Measurements from ENCODE around the gene COMTD1. TPM values are rescaled to one million over a fixed set of nuclear protein-coding genes. Genes with fewer than 3 reads are reported as not detected.

Gene COMTD1
- total and polyA plus RNA-seq, 2 of the 4 experiments (the other 2 are of a cell fraction) = 1.6 to 6.4 TPM

GRCh38 chr10:75231672-75232581, 3.8 kb downstream of the COMTD1 start:
- H2AFZ ChIP-seq (replicated peaks; ENCODE audit: low read length, poor library complexity) = no peak overlapping the region
- ChIA-PET POLR2A (ENCODE audit: unreplicated experiment) (no interaction called here), CTCF (interaction anchor here (1.0 to 1.6 kb wide), 2 partner anchors 44 to 120 kb away, joined by 4 to 6 read pairs; partner anchors contain the start of gene SAMD8)
- H3K23ac ChIP-seq (ENCODE audit: low read depth, low read length) = no peak overlapping the region
- H3K4ac ChIP-seq (ENCODE audit: low read depth, low read length) = no peak overlapping the region
- no peak for DNase-seq
- H2BK20ac ChIP-seq (ENCODE audit: low read depth, low read length) = no peak overlapping the region
- H3K18ac ChIP-seq (ENCODE audit: low read depth, low read length) = no peak overlapping the region
- H2AK9ac ChIP-seq (replicated peaks; ENCODE audit: low read depth, low read length, poor library complexity) = no peak overlapping the region
- H2BK120ac ChIP-seq (ENCODE audit: low read depth, low read length) = no peak overlapping the region
- H4K8ac ChIP-seq (ENCODE audit: low read depth in 2 of 2, low read length in 2 of 2) = no peak overlapping the region
- no peak for TF ChIP-seq RAD21 (IDR thresholded peaks at IDR 0.05; ENCODE audit: low read length)
- no peak for TF ChIP-seq RCOR1 (IDR thresholded peaks at IDR 0.05; ENCODE audit: insufficient replicate concordance, low read length)
- TF ChIP-seq ELK1 (IDR thresholded peaks at IDR 0.05; ENCODE audit: borderline replicate concordance, low read depth, low read length) = no peak
- no peak for TF ChIP-seq MAZ (IDR thresholded peaks at IDR 0.05; ENCODE audit: borderline replicate concordance, low read depth, low read length)
- no peak for TF ChIP-seq MXI1 (IDR thresholded peaks at IDR 0.05; ENCODE audit: borderline replicate concordance, low read depth, low read length)
- TF ChIP-seq, protein P1, sequence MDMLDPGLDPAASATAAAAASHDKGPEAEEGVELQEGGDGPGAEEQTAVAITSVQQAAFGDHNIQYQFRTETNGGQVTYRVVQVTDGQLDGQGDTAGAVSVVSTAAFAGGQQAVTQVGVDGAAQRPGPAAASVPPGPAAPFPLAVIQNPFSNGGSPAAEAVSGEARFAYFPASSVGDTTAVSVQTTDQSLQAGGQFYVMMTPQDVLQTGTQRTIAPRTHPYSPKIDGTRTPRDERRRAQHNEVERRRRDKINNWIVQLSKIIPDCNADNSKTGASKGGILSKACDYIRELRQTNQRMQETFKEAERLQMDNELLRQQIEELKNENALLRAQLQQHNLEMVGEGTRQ (IDR thresholded peaks at IDR 0.05; ENCODE audit: low read depth, low read length) = no peak
- TF ChIP-seq POLR2A (IDR thresholded peaks at IDR 0.05; ENCODE audit: low read depth, low read length) = peak; percentile 40; the same call in 1 of the 2 replicates
- H2BK15ac ChIP-seq (ENCODE audit: low read depth, low read length) = no peak overlapping the region
- WGBS, 2 experiments (ENCODE audit: extremely low coverage in 2 of 2, insufficient read length in 1 of 2) = 86 to 100% methylated on average over 1 of the region's 4 CpGs
- in situ Hi-C loops (cut with MboI; ENCODE audit: low sequenced_read_pairs) = loop anchor here (5.0 to 10.0 kb wide), 3 partner anchors 120 to 987 kb away; partner anchors contain the start of gene SAMD8
- no peak overlapping the region for H4K5ac ChIP-seq (ENCODE audit: low read depth, low read length)
- intact Hi-C loops (cut with micrococcal nuclease) = loop anchor here (10.0 kb wide), 3 partner anchors 307 to 1087 kb away; partner anchors contain the start of gene KAT6B
- ATAC-seq (ENCODE audit: low read depth) = no peak
- peaks cover 25% of the 10 kb centered on the region for H3K36me3 ChIP-seq (ENCODE audit: control insufficient read depth, insufficient read depth, low read length)
- H3K9ac ChIP-seq (ENCODE audit: low read depth, low read length) = no peak overlapping the region
- H3K79me1 ChIP-seq (ENCODE audit: low read depth in 1 of 2, low read length in 2 of 2) = peaks cover 4 to 41% of the 10 kb centered on the region in 2 experiments; a peak in 3 of 4 replicates
- no peak overlapping the region for H3K4me2 ChIP-seq (ENCODE audit: low read depth, low read length)
- no peaks in the 10 kb centered on the region for H3K27me3 ChIP-seq (ENCODE audit: control insufficient read depth, insufficient read depth, low read length)
- no peak overlapping the region for H2AK5ac ChIP-seq (ENCODE audit: low read depth, low read length)
- peaks cover 46% of the 10 kb centered on the region for H4K20me1 ChIP-seq (ENCODE audit: insufficient read depth, low read length)
- H3K14ac ChIP-seq (replicated peaks; ENCODE audit: low read depth, low read length) = no peak overlapping the region
- dilution Hi-C loops (cut with HindIII; ENCODE audit: low sequenced_read_pairs, unreplicated experiment) = no loop called here
- no peak overlapping the region for H3K27ac ChIP-seq (ENCODE audit: insufficient read depth, low read length)
- BruUV-seq (replicated peaks) = no TSS peak
- no peak overlapping the region for H3K56ac ChIP-seq (ENCODE audit: extremely low read depth, insufficient read depth, low read length)
- H3K4me3 ChIP-seq (ENCODE audit: insufficient read depth, low read depth, low read length) = no peak overlapping the region
- no peaks in the 10 kb centered on the region for H3K9me3 ChIP-seq (ENCODE audit: control insufficient read depth, insufficient read depth, low read length)
- no peak overlapping the region for H4K91ac ChIP-seq (ENCODE audit: insufficient read depth, low read depth, low read length)
- H3K9me1 ChIP-seq (ENCODE audit: insufficient read depth, low read length) = peaks cover 8% of the 10 kb centered on the region
- no peak overlapping the region for H2BK5ac ChIP-seq (ENCODE audit: low read depth, low read length, poor library complexity, severe bottlenecking)
- H3K4me1 ChIP-seq (ENCODE audit: control insufficient read depth, insufficient read depth, low read length) = peaks cover 19% of the 10 kb centered on the region

Measured in IMR-90 (cell line).